ENCODE measurements around the gene HYLS1. TPM values are rescaled to one million over a fixed set of nuclear protein-coding genes. Genes with fewer than 3 reads are reported as not detected.
A peak's percentile ranks its signal among the peaks of the same experiment; 100 is the strongest.

HYLS1 gene
- total and polyA plus RNA-seq, 9 of the 15 experiments (the other 6 are each of a cell fraction or from before 2014, with no cell fraction given): 2.7 to 8.2 (median 4.8) TPM

GRCh38 chr11:125881291-125881690, 6.2 kb upstream of the HYLS1 start (continued):
- no peak for TF ChIP-seq ZNF639 (CRISPR knock-in tag; conservative IDR thresholded peaks at IDR 0.05 in 1 of 2, IDR thresholded peaks at IDR 0.05 in 1 of 2)
- no peak for TF ChIP-seq SMAD4 (CRISPR knock-in tag; conservative IDR thresholded peaks at IDR 0.05)
- TF ChIP-seq ZNF24 (IDR thresholded peaks at IDR 0.05): no peak
- no peak for TF ChIP-seq CC2D1A (IDR thresholded peaks at IDR 0.05)
- no peak for TF ChIP-seq SIRT6 (IDR thresholded peaks at IDR 0.05; ENCODE audit: low read depth, low read length)
- TF ChIP-seq ZNF717 (CRISPR knock-in tag; IDR thresholded peaks at IDR 0.05): no peak
- no peak for TF ChIP-seq CREB3 (tag; conservative IDR thresholded peaks at IDR 0.05; ENCODE audit: low read depth)
- no peak for TF ChIP-seq RAD21 (CRISPR knock-in tag; conservative IDR thresholded peaks at IDR 0.05 in 1 of 2, IDR thresholded peaks at IDR 0.05 in 1 of 2)
- TF ChIP-seq HBP1 (CRISPR knock-in tag; IDR thresholded peaks at IDR 0.05): no peak
- no peak for TF ChIP-seq NR2C1 (IDR thresholded peaks at IDR 0.05)
- TF ChIP-seq NR2C1 (tag; IDR thresholded peaks at IDR 0.05): no peak
- TF ChIP-seq UBTF (IDR thresholded peaks at IDR 0.05; ENCODE audit: borderline replicate concordance in 1 of 2, low read depth in 2 of 2, low read length in 2 of 2): no peak
- no peak for TF ChIP-seq SUPT5H (IDR thresholded peaks at IDR 0.05)
- no peak for TF ChIP-seq MYBL2 (IDR thresholded peaks at IDR 0.05; ENCODE audit: low read depth)
- TF ChIP-seq MYBL2 (CRISPR knock-in tag; IDR thresholded peaks at IDR 0.05; ENCODE audit: borderline replicate concordance): no peak
- no peak for TF ChIP-seq CXXC5 (CRISPR knock-in tag; IDR thresholded peaks at IDR 0.05)
- TF ChIP-seq PATZ1 (CRISPR knock-in tag; IDR thresholded peaks at IDR 0.05; ENCODE audit: borderline replicate concordance): no peak
- no peak for TF ChIP-seq NFIC (IDR thresholded peaks at IDR 0.05)
- no peak for TF ChIP-seq JUNB (CRISPR knock-in tag; conservative IDR thresholded peaks at IDR 0.05)
- TF ChIP-seq TBP (optimal IDR thresholded peaks at IDR 0.05; ENCODE audit: low read depth, low read length): no peak
- TF ChIP-seq TEAD4 (IDR thresholded peaks at IDR 0.05; ENCODE audit: low read length): 0 out of 2 replicates have a peak, but pooled peaks have one; percentile 36
- TF ChIP-seq TEAD4 (CRISPR knock-in tag; IDR thresholded peaks at IDR 0.05; ENCODE audit: borderline replicate concordance): no peak

Measured in K562 (cell line).